Measurements from ENCODE around the gene HTT. TPM values are rescaled to one million over a fixed set of nuclear protein-coding genes. Genes with fewer than 3 reads are reported as not detected.

The HTT gene
- total and polyA plus RNA-seq, 2 of the 13 experiments (the other 11 are each of a cell fraction or from before 2014, with no cell fraction given), result 17.5 to 19.5 TPM

GRCh38 chr4:3188118-3188517 lies 113.6 kb downstream of the HTT start:
- no peaks in the 10 kb centered on the region for H3K79me2 ChIP-seq (ENCODE audit: insufficient read depth, low read length)
- DNase-seq (ENCODE audit: low spot score) (no peak), ATAC-seq (no peak), FAIRE-seq (no peak)
- no peak overlapping the region for H3K9ac ChIP-seq (ENCODE audit: insufficient read depth, low read depth, low read length)
- in situ Hi-C loops (cut with HindIII; ENCODE audit: extremely low pct_ligation_motif_present, low pct_unique_long_range_greater_than_20kb), result no loop called here
- H2AFZ ChIP-seq (ENCODE audit: low read length), result no peak overlapping the region
- H3K27me3 ChIP-seq (ENCODE audit: control insufficient read depth in 1 of 2, insufficient read depth in 2 of 2, low read length in 2 of 2), result no peaks in the 10 kb centered on the region
- no TSS peak for BruUV-seq (replicated peaks)
- peaks cover 23 to 60% of the 10 kb centered on the region in 2 experiments for H3K36me3 ChIP-seq (replicated peaks in 1 of 2; ENCODE audit: control insufficient read depth in 1 of 2, insufficient read depth in 2 of 2, low read length in 2 of 2)
- no peaks in the 10 kb centered on the region for H3K9me3 ChIP-seq (ENCODE audit: low read length)
- no peak overlapping the region for H3K4me2 ChIP-seq (ENCODE audit: low read depth, low read length)
- no peaks in the 10 kb centered on the region for H3K4me1 ChIP-seq (ENCODE audit: insufficient read depth, low read length)
- 100% methylated on average over 3 of the region's 6 CpGs for WGBS (ENCODE audit: low lambda C conversion rate)
- no peak overlapping the region for H3K4me3 ChIP-seq (replicated peaks in 1 of 3; ENCODE audit: insufficient read depth in 1 of 3, low read depth in 2 of 3, low read length in 3 of 3)
- POLR2A ChIA-PET, result no interaction called here
- H4K20me1 ChIP-seq (ENCODE audit: insufficient read depth, low read length), result no peaks in the 10 kb centered on the region
- no peak overlapping the region for H3K27ac ChIP-seq (ENCODE audit: extremely low read length, insufficient read depth, low read length)
- CTCF ChIA-PET (ENCODE audit: low intra/inter-chr PET ratio, low total read pairs), result no interaction called here
- TF ChIP-seq ZNF549 (CRISPR knock-in tag; IDR thresholded peaks at IDR 0.05), result no peak
- TF ChIP-seq ELK4 (CRISPR knock-in tag; IDR thresholded peaks at IDR 0.05; ENCODE audit: borderline replicate concordance), result no peak
- TF ChIP-seq ZNF614 (CRISPR knock-in tag; IDR thresholded peaks at IDR 0.05; ENCODE audit: borderline replicate concordance), result no peak
- TF ChIP-seq RBM22 (optimal IDR thresholded peaks at IDR 0.05; ENCODE audit: low read length), result no peak
- TF ChIP-seq ZBTB7B (CRISPR knock-in tag; IDR thresholded peaks at IDR 0.05), result no peak
- TF ChIP-seq STAT6 (CRISPR knock-in tag; IDR thresholded peaks at IDR 0.05; ENCODE audit: borderline replicate concordance), result no peak
- intact Hi-C loops (cut with micrococcal nuclease; ENCODE audit: unreplicated experiment), result no loop called here

Data from HepG2 (cell line).